ENCODE data around the gene TSHZ1.

TSHZ1 gene

DNA sequence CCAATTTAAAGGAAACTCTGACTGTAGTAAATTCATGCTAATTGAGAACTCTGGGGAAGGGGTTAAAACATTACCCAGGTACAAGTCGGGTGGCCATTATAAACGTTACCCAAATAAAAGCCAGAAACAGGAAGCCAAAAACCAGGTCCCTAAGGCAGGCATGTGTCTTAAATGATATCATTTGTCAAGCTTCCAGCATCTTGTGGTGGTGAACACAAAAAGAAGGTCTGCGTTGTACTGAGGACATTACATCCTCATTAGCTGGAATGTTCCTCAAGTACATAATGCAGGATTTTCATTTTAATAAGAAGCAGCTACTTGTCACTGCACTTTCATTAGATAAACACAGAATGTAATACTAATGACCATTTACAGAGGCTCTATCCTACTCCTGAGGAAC, 12.6 kb upstream of the TSHZ1 start:
- TF ChIP-seq, protein P1, sequence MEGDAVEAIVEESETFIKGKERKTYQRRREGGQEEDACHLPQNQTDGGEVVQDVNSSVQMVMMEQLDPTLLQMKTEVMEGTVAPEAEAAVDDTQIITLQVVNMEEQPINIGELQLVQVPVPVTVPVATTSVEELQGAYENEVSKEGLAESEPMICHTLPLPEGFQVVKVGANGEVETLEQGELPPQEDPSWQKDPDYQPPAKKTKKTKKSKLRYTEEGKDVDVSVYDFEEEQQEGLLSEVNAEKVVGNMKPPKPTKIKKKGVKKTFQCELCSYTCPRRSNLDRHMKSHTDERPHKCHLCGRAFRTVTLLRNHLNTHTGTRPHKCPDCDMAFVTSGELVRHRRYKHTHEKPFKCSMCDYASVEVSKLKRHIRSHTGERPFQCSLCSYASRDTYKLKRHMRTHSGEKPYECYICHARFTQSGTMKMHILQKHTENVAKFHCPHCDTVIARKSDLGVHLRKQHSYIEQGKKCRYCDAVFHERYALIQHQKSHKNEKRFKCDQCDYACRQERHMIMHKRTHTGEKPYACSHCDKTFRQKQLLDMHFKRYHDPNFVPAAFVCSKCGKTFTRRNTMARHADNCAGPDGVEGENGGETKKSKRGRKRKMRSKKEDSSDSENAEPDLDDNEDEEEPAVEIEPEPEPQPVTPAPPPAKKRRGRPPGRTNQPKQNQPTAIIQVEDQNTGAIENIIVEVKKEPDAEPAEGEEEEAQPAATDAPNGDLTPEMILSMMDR (conservative IDR thresholded peaks at IDR 0.05; ENCODE audit: control insufficient read depth, insufficient read depth, low read depth, low read length), result no peak
- DNase-seq (ENCODE audit: low read depth), result peak; percentile 80

DNA sequence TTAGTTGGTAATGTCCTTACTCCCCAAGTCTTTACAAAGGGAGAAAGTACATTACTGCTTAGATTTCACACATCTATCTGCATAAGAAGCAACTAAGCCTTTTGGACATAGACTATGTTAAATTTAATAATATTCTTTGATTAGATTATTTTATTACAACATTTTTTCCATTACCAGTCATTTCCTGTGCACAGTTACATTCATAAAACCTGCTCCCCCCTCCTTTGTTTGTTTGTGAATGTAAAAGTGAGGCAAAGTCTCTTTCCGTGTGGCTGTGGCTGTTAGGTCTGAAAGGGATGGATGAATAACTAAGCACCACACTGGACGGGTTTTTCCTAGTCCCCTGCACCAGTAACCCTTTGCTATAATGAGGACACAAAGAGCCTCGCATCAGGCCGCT, 11.3 kb upstream of the TSHZ1 start:
- DNase-seq (ENCODE audit: low read depth), result no peak
- H3K4me3 ChIP-seq (ENCODE audit: control insufficient read depth, low read depth, low read length), result no peak overlapping the region
- TF ChIP-seq, protein P1 (conservative IDR thresholded peaks at IDR 0.05; ENCODE audit: control insufficient read depth, insufficient read depth, low read depth, low read length), result no peak

More for the DNA sequence above, 12.6 kb upstream of the TSHZ1 start:
- H3K4me3 ChIP-seq (ENCODE audit: control insufficient read depth, low read depth, low read length), result no peak overlapping the region

DNA sequence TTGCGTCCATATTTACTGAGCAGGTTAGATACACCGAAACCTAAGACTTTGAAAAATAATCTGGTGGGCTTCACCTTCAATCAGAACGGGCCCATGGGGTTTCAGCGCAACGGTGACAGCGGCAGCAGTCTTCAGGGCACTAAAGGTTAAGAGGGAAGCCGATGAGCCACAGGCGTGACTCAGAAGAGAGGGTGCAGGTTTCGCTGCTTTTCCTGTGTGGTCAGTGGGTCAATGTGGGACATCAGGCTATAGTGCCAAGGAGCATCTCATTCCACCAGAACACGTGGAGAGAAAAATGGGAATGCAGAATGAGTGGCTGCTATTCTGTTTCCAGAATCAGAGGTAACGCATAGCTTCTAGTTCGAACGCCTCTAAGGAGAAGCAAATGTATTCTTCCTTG, 10.5 kb upstream of the TSHZ1 start:
- DNase-seq (ENCODE audit: low read depth), result peak; percentile 78
- H3K4me3 ChIP-seq (ENCODE audit: control insufficient read depth, low read depth, low read length), result no peak overlapping the region
- TF ChIP-seq, protein P1 (conservative IDR thresholded peaks at IDR 0.05; ENCODE audit: control insufficient read depth, insufficient read depth, low read depth, low read length), result no peak

DNA sequence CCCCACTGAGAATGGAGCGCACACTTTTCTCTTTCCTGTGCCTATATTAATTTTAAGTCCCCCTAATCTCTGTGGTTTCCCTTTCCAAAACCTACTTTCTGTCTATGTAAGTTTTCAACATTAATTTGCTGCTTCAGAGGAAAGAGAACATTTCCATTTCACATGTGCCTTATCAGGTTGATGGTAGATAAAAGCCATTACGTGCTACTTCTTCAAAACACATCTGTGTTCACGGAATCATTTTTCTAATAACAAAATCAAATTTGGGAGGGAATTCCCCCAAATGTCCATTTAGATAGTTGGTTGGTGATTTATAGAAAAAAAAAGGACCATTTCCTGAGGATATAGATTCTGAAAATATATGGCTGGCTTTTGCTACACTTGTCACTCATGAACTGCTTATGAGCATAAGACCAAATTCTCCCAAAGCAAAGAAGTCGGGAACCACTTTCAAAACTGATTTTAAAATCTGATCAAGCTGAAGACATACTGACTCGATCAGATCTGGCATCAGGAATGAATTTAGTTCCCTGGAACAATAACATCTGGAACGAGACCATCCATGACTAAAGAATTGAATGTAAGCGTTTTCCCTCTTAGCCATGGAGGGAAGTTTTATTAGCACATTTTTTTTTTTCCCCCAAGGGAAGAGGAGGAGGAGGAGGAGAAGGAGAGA, 9.9 kb upstream of the TSHZ1 start:
- no peak overlapping the region for H3K4me3 ChIP-seq (ENCODE audit: control insufficient read depth, low read depth, low read length)
- peak; percentile 83 for DNase-seq (ENCODE audit: low read depth)
- TF ChIP-seq, protein P1 (conservative IDR thresholded peaks at IDR 0.05; ENCODE audit: control insufficient read depth, insufficient read depth, low read depth, low read length), result no peak

DNA sequence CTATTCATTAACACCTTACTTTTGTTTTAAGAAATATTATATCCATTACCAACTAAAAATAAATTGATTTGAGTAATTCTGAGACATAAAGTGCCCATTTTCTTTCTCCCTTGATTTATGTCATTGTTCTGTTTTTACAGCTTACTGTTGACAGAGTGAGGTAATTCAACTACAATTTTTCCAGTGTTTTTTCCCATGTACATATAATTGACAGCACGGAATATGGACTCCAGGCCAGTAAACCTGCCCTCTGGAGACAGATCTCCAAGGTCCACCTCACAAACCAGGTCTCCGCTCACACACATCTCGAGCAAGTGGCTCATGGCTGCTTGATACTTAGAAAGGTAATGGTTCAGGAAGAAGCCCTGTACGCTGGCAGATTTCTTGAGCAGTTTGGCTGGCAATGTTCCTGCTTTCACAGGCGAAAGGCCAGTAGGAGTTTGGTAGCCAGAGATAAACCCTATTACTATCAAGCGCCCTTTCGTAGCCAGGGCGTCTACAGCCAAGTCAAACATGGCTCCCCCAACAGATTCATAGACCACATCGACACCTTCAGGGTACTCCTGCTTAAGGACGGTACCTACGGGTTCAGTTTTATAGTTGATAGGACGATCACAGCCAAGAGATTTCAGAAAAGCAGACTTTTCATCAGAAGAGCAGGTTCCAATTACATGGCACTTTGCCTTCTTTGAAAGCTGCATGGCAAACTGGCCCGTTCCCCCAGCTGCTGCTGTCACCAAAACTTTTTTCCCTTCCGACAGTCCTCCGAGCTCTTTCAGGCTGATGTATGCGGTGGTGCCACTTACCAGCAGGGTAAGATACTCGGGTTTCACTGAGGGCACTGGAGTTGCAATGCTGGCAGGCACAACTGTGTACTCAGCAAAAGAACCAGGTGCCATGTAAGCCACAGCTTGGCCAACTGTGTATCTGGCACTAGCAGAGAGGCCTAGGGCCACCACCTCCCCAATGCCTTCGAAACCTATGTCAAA, 9.0 kb upstream of the TSHZ1 start:
- peak; percentile 61 for DNase-seq (ENCODE audit: low read depth)
- H3K4me3 ChIP-seq (ENCODE audit: control insufficient read depth, low read depth, low read length), result no peak overlapping the region
- TF ChIP-seq, protein P1 (conservative IDR thresholded peaks at IDR 0.05; ENCODE audit: control insufficient read depth, insufficient read depth, low read depth, low read length), result no peak

DNA sequence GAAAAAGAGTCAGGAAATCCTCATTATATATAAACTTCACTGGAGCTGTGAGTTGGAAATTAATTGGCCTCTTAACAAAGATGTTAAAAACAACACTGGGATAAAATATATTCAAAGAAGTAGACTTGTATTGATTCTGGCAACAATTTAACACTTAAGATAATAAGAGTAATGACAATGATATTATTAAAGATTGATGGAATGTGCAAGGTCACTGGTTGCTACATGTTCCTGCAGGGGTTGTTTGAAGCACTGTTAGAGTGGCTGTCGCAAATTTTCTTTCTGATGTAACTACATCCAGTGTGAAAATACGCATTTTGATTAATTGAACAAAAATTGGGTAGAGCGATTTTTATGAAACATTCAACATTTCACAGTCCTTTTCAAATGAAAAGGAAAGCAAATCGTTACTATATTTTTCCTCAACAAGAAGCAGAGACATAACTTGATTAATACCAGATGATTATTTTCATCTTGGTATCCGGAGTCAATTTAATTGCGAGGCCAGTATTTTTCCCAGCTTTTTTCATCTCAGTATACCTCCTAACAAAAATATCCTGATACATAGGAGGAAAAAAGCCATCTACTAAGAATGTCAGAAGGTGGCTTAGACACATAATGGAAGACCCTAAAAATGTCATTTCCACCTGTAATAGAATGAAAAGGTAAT, 7.8 kb upstream of the TSHZ1 start:
- DNase-seq (ENCODE audit: low read depth), result no peak
- TF ChIP-seq, protein P1 (conservative IDR thresholded peaks at IDR 0.05; ENCODE audit: control insufficient read depth, insufficient read depth, low read depth, low read length), result no peak
- no peak overlapping the region for H3K4me3 ChIP-seq (ENCODE audit: control insufficient read depth, low read depth, low read length)

Measured in fibroblast of mammary gland (primary cell).